Heart right ventricle (tissue), 16 donors: ENCODE measurements around the gene PTGIR. TPM values are rescaled to one million over a fixed set of nuclear protein-coding genes. Genes with fewer than 3 reads are reported as not detected.
A peak's percentile ranks its signal among the peaks of the same experiment; 100 is the strongest.

Experiments used
- ATAC-seq, 8 donors: fragments of 200-7000 bp; cut with Tn5 transposase; one replicate each; pipeline ENCODE4 v1.9.1; 2020; ENCODE audit warnings: mild to moderate bottlenecking in 8 of 8, moderate library complexity in 8 of 8, moderate number of reproducible peaks in 1 of 8
- DNase-seq, 2 donors: peaks; one replicate each; pipeline ENCODE4 v3.0.0-alpha.2; 2020
- H3K27ac ChIP-seq, 10 donors: fragments of 200-600 bp; sonication (generic) in 2 of 10; one replicate each; pipeline versions ENCODE4 v1.5.0 to v1.8.0; 2020 to 2022; ENCODE audit warnings: mild to moderate bottlenecking in 3 of 10
- H3K27me3 ChIP-seq, 7 donors: fragments of 200-600 bp; one replicate each; pipeline ENCODE4 v1.8.0; 2021 to 2022; ENCODE audit warnings: mild to moderate bottlenecking in 2 of 7
- H3K36me3 ChIP-seq, 9 donors: fragments of 200-600 bp; sonication (generic) in 1 of 9; one replicate each; pipeline versions ENCODE4 v1.5.0 to v1.8.0; 2020 to 2022; ENCODE audit warnings: mild to moderate bottlenecking in 2 of 9
- H3K4me1 ChIP-seq, 9 donors: fragments of 200-600 bp; sonication (generic) in 1 of 9; one replicate each; pipeline versions ENCODE4 v1.5.0 to v1.8.0; 2020 to 2022; ENCODE audit warnings: mild to moderate bottlenecking in 4 of 9
- H3K4me3 ChIP-seq, 10 donors: fragments of 200-600 bp; sonication (generic) in 2 of 10; one replicate each; pipeline versions ENCODE4 v1.5.0 to v1.8.0; 2020 to 2022; ENCODE audit warnings: mild to moderate bottlenecking in 7 of 10, moderate library complexity in 2 of 10
- H3K9me3 ChIP-seq, 11 donors: fragments of 200-600 bp in 10 of 11; sonication (generic) in 2 of 11; one replicate each; pipeline versions ENCODE4 v1.5.0 to v1.8.0; 2013 to 2022; ENCODE audit warnings: mild to moderate bottlenecking in 2 of 11, control low read depth in 1 of 11, moderate library complexity in 1 of 11
- WGBS, 2 donors: extraction: QIAGEN DNeasy Blood & Tissue Kit; methylation state at CpG; one replicate each; pipeline ENCODE4 v1.1.7; 2013; ENCODE audit warnings: inconsistent platforms in 1 of 2; 5-methylcytosine and 5-hydroxymethylcytosine counted together
- intact Hi-C, 10 donors: fragments of 100-400 bp; cut with DNase I; formaldehyde crosslinking; loops; one replicate each; pipeline versions ENCODE4 v1.11.1 to v1.14.2; 2022
- polyA plus RNA-seq, 2 donors: library from polyadenylated mRNA; stranded (reverse); fragments of 200-250 nt; gene quantifications; one replicate each; pipeline ENCODE4 v1.2.3, GENCODE V29; 2013
- total RNA-seq, 10 donors: library from RNA; stranded (reverse); fragmentation: NEBNext Ultra II Directional in 3 of 10; extraction: Animal tissue kit (Norgen Biotek cat#: 25700) in 3 of 10; gene quantifications; one replicate each; pipeline versions ENCODE4 v1.2.1 to v1.2.4, GENCODE V29; 2021 to 2023
- TF ChIP-seq, protein P1 (sequence below), 9 donors: fragments of 200-600 bp; sonication (generic) in 2 of 9; IDR thresholded peaks; one replicate each; pipeline versions ENCODE4 v1.5.0 to v1.8.0; 2021 to 2022; ENCODE audit warnings: antibody characterized with exemption in 9 of 9, mild to moderate bottlenecking in 5 of 9, moderate library complexity in 1 of 9
- donor health status: Arrhythmogenic right ventricular cardiomyopathy.
- donor health status: ischemic (EF 13 %, LVEDD 7.1; RV severe dilation, severe dysfunction).
- donor health status: healthy with polysubstance abuse.
- donor health status: DM: no; HTN: yes; CAD: no.
- donor health status: DM: no; HTN: no; CAD: no.
- donor health status: ischemic (EF 25% LVEDD 6.9; RV normal size, moderate dysfunction).
- donor health status: ischemic (EF 25% LVEDD 5.7; RV mildly dilated, moderate dysfunction).
- donor health status: healthy.
- donor health status: DM: yes; HTN: yes; CAD: no.
- donor health status: Ischemic cardiomyopathy.
- donor health status: ischemic (EF 35%, LVEDD 5.7; RV mildly dilated, moderate dysfunction).
- donor health status: nonischemic (EF 11% LVEDD 7.7; RV severe dilation, severe dysfunction).
- donor health status: DM: yes; HTN: yes; CAD: no.
- donor health status: PGD.
- donor health status: ischemic (EF 29% LVEDD 5.4; RV normal size, mild dysfunction).
- donor health status: nonischemic (EF 23%, LVEDD 6.1; RV moderate dilation, normal function).

PTGIR gene
- total and polyA plus RNA-seq, 12 donors = 1.4 to 13.7 (median 3.4) TPM

DNA sequence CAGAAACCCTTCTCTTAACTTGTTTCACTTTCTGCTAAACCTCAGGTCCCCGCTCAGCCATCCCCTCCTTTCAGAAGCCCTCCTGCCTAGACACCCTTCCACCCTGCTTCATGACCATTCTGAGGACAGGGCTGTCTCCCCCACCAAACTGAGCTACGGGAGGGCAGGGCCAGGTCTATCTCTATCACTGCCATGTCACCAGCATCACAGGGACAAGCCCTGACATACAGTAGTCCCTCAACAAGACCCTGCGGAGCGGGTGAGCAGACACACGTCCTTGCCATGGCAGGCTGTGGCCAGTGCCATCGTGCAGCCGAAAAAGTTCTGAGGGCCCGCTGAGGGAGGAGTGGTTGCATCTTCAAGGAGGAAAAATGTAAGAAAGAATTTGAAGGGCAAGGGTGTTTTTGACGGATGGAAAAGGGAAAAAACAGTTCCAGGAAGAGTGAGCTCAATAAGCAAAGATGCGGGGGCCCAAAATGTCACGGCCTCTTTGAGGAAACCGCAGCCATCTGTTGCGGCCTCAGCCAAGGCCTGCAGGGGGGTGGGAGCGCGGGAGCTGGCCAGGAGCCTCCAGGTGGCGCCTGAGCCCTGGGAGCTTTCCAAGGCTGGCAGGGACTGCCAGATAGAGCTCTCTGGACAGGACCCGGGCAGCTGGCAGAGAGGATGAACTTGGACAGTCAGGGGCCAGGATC is 8.1 kb downstream of the PTGIR start:
- peak overlapping the region in 6 of 10 donors; percentile 11 to 53 (median 39) for H3K27ac ChIP-seq
- intact Hi-C loops = loop anchor here in 2 of 10 donors (1.0 to 5.0 kb wide), 2 partner anchors 45 to 46 kb away; partner anchors contain the start of gene DACT3 (in 2 of the 2)
- TF ChIP-seq, protein P1, sequence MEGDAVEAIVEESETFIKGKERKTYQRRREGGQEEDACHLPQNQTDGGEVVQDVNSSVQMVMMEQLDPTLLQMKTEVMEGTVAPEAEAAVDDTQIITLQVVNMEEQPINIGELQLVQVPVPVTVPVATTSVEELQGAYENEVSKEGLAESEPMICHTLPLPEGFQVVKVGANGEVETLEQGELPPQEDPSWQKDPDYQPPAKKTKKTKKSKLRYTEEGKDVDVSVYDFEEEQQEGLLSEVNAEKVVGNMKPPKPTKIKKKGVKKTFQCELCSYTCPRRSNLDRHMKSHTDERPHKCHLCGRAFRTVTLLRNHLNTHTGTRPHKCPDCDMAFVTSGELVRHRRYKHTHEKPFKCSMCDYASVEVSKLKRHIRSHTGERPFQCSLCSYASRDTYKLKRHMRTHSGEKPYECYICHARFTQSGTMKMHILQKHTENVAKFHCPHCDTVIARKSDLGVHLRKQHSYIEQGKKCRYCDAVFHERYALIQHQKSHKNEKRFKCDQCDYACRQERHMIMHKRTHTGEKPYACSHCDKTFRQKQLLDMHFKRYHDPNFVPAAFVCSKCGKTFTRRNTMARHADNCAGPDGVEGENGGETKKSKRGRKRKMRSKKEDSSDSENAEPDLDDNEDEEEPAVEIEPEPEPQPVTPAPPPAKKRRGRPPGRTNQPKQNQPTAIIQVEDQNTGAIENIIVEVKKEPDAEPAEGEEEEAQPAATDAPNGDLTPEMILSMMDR (IDR thresholded peaks at IDR 0.05) = peak in 7 of 9 donors; percentile 35 to 56 (median 45)
- 31 to 33% methylated on average over 17 of the region's 17 CpGs for WGBS, 2 donors
- H3K4me3 ChIP-seq = no peak overlapping the region
- DNase-seq (peak in 1 of 2 donors; percentile 71), ATAC-seq (peak in 7 of 8 donors; percentile 32 to 64 (median 45))
- no peaks in the 10 kb centered on the region for H3K27me3 ChIP-seq
- peaks cover 20 to 68% (median 52%) of the 10 kb centered on the region in 9 donors for H3K4me1 ChIP-seq
- no peaks in the 10 kb centered on the region for H3K36me3 ChIP-seq
- no peaks in the 10 kb centered on the region for H3K9me3 ChIP-seq

DNA sequence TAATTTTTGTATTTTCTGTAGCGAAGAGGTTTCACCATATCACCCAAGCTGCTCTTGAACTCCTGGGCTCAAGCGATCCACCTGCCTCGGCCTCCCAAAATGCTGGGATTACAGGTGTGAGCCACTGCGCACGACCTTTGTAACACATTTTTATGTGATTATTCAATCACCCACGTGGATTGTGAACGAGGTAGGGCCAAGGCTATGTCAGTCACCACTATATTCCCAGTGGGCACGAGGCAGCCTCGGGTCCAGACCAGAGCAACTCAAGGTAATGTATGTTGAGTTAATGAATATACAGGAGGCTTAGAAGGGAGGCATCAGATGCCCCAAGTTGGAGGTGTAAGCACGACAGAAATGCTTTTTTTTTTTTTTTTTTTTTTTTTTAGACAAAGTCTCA is 8.9 kb downstream of the PTGIR start:
- DNase-seq = no peak
- Histone ChIP-seq H3K4me1 (peaks cover 18 to 68% (median 46%) of the 10 kb centered on the region in 9 donors), H3K27me3 (no peaks in the 10 kb centered on the region), H3K9me3 (no peaks in the 10 kb centered on the region), H3K27ac (no peak overlapping the region), H3K4me3 (no peak overlapping the region), H3K36me3 (peaks cover 0 to 1% (median 0%) of the 10 kb centered on the region in 9 donors)
- WGBS, 2 donors = 87 to 90% methylated on average over 10 of the region's 10 CpGs
- TF ChIP-seq, protein P1 (IDR thresholded peaks at IDR 0.05) = no peak
- intact Hi-C loops = loop anchor here in 4 of 10 donors (1.0 to 5.0 kb wide), 3 partner anchors 46 to 47 kb away; partner anchors contain the start of gene DACT3 (in 1 of the 4)
- no peak for ATAC-seq

DNA sequence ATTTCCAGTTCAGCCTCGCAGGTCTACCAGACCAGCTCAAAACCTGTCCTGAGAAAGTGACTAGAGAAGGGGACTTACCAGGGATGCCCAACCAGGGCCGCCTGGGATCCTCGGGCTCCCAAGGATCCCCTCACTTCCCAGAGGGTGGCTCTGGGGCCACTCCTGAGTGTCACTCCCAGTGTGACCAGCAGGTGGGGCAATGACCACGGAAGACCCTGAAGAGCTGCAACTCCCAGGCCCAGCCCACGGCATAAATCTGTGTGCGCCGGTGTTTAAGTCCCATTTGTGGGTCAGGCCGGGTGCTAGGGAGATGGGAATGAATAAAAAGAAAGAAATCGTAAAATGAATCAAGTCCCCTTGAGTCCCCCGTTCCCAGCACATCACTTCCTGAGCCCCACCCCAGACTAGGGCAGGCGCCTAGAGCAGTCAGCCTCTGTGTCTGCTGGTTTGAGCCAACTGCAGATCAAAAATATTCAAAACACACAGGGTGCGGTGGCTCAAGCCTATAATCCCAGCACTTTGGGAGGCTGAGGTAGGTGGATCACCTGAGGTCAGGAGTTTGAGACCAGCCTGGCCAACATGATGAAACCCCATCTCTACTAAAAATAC is 10.7 kb downstream of the PTGIR start:
- H3K27me3 ChIP-seq = no peaks in the 10 kb centered on the region
- no peaks in the 10 kb centered on the region for H3K9me3 ChIP-seq
- 10 to 13% methylated on average over 12 of the region's 12 CpGs for WGBS, 2 donors
- no peak overlapping the region for H3K27ac ChIP-seq
- intact Hi-C loops = loop anchor here in 7 of 10 donors (1.0 to 5.0 kb wide), 4 partner anchors 47 to 49 kb away; partner anchors contain the start of gene DACT3 (in 2 of the 7)
- TF ChIP-seq, protein P1 (IDR thresholded peaks at IDR 0.05) = peak; percentile 82 to 95 (median 92)
- ATAC-seq = peak; percentile 68 to 83 (median 80)
- H3K4me3 ChIP-seq = no peak overlapping the region
- DNase-seq = peak; percentile 86
- peaks cover 8 to 57% (median 31%) of the 10 kb centered on the region in 9 donors for H3K4me1 ChIP-seq
- H3K36me3 ChIP-seq = peaks cover 0 to 19% (median 9%) of the 10 kb centered on the region in 9 donors

DNA sequence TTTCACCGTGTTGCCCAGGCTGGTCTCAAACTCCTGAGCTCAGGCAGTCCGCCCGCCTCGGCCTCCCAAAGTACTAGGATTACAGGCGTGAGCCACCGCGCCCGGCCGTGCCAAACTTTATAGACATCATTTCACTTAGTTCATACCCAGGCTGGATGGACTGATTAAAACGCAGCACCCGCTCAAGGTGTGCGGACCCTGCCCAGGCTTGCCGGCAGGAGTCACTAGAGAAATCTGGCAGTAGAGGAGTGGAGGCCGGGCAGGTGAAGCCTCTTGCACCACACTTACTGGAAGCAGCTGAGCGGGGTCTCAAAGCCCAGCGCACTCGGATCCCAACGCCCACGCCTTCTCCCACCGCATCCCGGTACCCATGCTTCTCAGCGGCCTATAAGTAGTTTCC is 11.4 kb downstream of the PTGIR start:
- no peak for DNase-seq
- WGBS, 2 donors = 90 to 91% methylated on average over 22 of the region's 22 CpGs

More for the DNA sequence above, 11.4 kb downstream of the PTGIR start:
- H3K9me3 ChIP-seq = no peaks in the 10 kb centered on the region
- H3K36me3 ChIP-seq = peaks cover 0 to 25% (median 16%) of the 10 kb centered on the region in 9 donors
- H3K27ac ChIP-seq = no peak overlapping the region
- TF ChIP-seq, protein P1 (IDR thresholded peaks at IDR 0.05) = no peak
- no peak overlapping the region for H3K4me3 ChIP-seq
- H3K4me1 ChIP-seq = peaks cover 1 to 50% (median 24%) of the 10 kb centered on the region in 9 donors
- ATAC-seq = no peak
- H3K27me3 ChIP-seq = no peaks in the 10 kb centered on the region
- intact Hi-C loops = loop anchor here in 1 of 10 donors (5.0 kb wide), 1 partner anchor 49 kb away; the partner anchor contains the start of gene DACT3
